ENCODE data around the gene ADAMTS2.
A peak's percentile ranks its signal among the peaks of the same experiment; 100 is the strongest.

Gene ADAMTS2

GRCh38 chr5:179348011-179348530, 2.8 kb upstream of the ADAMTS2 start:
- no peaks in the 10 kb centered on the region for H3K36me3 ChIP-seq (ENCODE audit: control insufficient read depth, insufficient read depth, low read length)
- no peak overlapping the region for H2BK15ac ChIP-seq (replicated peaks; ENCODE audit: low read depth)
- H3K79me1 ChIP-seq (ENCODE audit: low read length) = no peaks in the 10 kb centered on the region
- no peak overlapping the region for H3K4me3 ChIP-seq (ENCODE audit: low read length)
- no peak overlapping the region for H3K23ac ChIP-seq (ENCODE audit: low read length)
- no CpG with 5 or more reads among the region's 15 CpGs for WGBS (ENCODE audit: extremely low coverage, insufficient coverage, low lambda C conversion rate)
- no peak overlapping the region for H2BK120ac ChIP-seq (ENCODE audit: low read depth, low read length)
- no peak overlapping the region for H2AK5ac ChIP-seq (ENCODE audit: low read length)
- no peaks in the 10 kb centered on the region for H3K4me1 ChIP-seq (ENCODE audit: control insufficient read depth, low read depth, low read length)
- H3K4ac ChIP-seq (ENCODE audit: low read depth, low read length) = no peak overlapping the region
- no peaks in the 10 kb centered on the region for H3K79me2 ChIP-seq (ENCODE audit: control insufficient read depth, insufficient read depth, low read length)
- H4K8ac ChIP-seq (ENCODE audit: low read depth, low read length) = no peak overlapping the region
- H3K56ac ChIP-seq (ENCODE audit: low read length) = no peak overlapping the region
- no peak overlapping the region for H3K4me2 ChIP-seq (ENCODE audit: low read length)
- H3K18ac ChIP-seq (ENCODE audit: low read length) = no peak overlapping the region
- no peak overlapping the region for H3K27ac ChIP-seq (ENCODE audit: low read depth, low read length)
- H3K9ac ChIP-seq (ENCODE audit: low read length) = no peak overlapping the region
- no peak overlapping the region for H4K5ac ChIP-seq (ENCODE audit: low read length)
- no peak overlapping the region for H2BK5ac ChIP-seq (ENCODE audit: low read length)
- peaks cover 2% of the 10 kb centered on the region for H3K27me3 ChIP-seq (ENCODE audit: insufficient read depth, low read length, poor library complexity)
- no peak for DNase-seq

GRCh38 chr5:179347581-179347980, 2.3 kb upstream of the ADAMTS2 start:
- Histone ChIP-seq H2AK5ac (ENCODE audit: low read length) (no peak overlapping the region), H3K9ac (ENCODE audit: low read length) (no peak overlapping the region), H4K8ac (ENCODE audit: low read depth, low read length) (no peak overlapping the region), H3K4ac (ENCODE audit: low read depth, low read length) (no peak overlapping the region), H3K79me1 (ENCODE audit: low read length) (no peaks in the 10 kb centered on the region), H3K4me3 (ENCODE audit: low read length) (no peak overlapping the region), H3K23ac (ENCODE audit: low read length) (no peak overlapping the region), H2BK120ac (ENCODE audit: low read depth, low read length) (no peak overlapping the region), H2BK15ac (replicated peaks; ENCODE audit: low read depth) (no peak overlapping the region), H2BK5ac (ENCODE audit: low read length) (no peak overlapping the region), H3K36me3 (ENCODE audit: control insufficient read depth, insufficient read depth, low read length) (no peaks in the 10 kb centered on the region), H3K18ac (ENCODE audit: low read length) (no peak overlapping the region), H3K27ac (ENCODE audit: low read depth, low read length) (no peak overlapping the region), H3K27me3 (ENCODE audit: insufficient read depth, low read length, poor library complexity) (peaks cover 4% of the 10 kb centered on the region), H3K4me1 (ENCODE audit: control insufficient read depth, low read depth, low read length) (no peaks in the 10 kb centered on the region), H3K79me2 (ENCODE audit: control insufficient read depth, insufficient read depth, low read length) (no peaks in the 10 kb centered on the region), H3K56ac (ENCODE audit: low read length) (no peak overlapping the region), H4K5ac (ENCODE audit: low read length) (no peak overlapping the region), H3K4me2 (ENCODE audit: low read length) (no peak overlapping the region)
- no CpG with 5 or more reads among the region's 2 CpGs for WGBS (ENCODE audit: extremely low coverage, insufficient coverage, low lambda C conversion rate)
- no peak for DNase-seq

- Histone ChIP-seq H3K23ac (ENCODE audit: low read length) (no peak overlapping the region), H4K8ac (ENCODE audit: low read depth, low read length) (no peak overlapping the region), H3K56ac (ENCODE audit: low read length) (no peak overlapping the region), H3K9ac (ENCODE audit: low read length) (no peak overlapping the region), H4K5ac (ENCODE audit: low read length) (no peak overlapping the region), H3K18ac (ENCODE audit: low read length) (no peak overlapping the region), H3K4me2 (ENCODE audit: low read length) (no peak overlapping the region), H3K27ac (ENCODE audit: low read depth, low read length) (no peak overlapping the region), H2BK5ac (ENCODE audit: low read length) (no peak overlapping the region), H2BK15ac (replicated peaks; ENCODE audit: low read depth) (no peak overlapping the region), H3K4me1 (ENCODE audit: control insufficient read depth, low read depth, low read length) (no peaks in the 10 kb centered on the region), H3K79me2 (ENCODE audit: control insufficient read depth, insufficient read depth, low read length) (no peaks in the 10 kb centered on the region), H3K4me3 (ENCODE audit: low read length) (no peak overlapping the region), H3K79me1 (ENCODE audit: low read length) (no peaks in the 10 kb centered on the region), H2AK5ac (ENCODE audit: low read length) (no peak overlapping the region), H2BK120ac (ENCODE audit: low read depth, low read length) (no peak overlapping the region), H3K4ac (ENCODE audit: low read depth, low read length) (no peak overlapping the region), H3K27me3 (ENCODE audit: insufficient read depth, low read length, poor library complexity) (peaks cover 4% of the 10 kb centered on the region), H3K36me3 (ENCODE audit: control insufficient read depth, insufficient read depth, low read length) (no peaks in the 10 kb centered on the region)
- WGBS (ENCODE audit: extremely low coverage, insufficient coverage, low lambda C conversion rate) = no CpG with 5 or more reads among the region's 8 CpGs
- no peak for DNase-seq
These were observed 1.6 kb upstream of the ADAMTS2 start for GRCh38 chr5:179346875-179347274.

GRCh38 chr5:179346401-179346800, 1.1 kb upstream of the ADAMTS2 start:
- Histone ChIP-seq H3K9ac (ENCODE audit: low read length) (no peak overlapping the region), H3K4ac (ENCODE audit: low read depth, low read length) (no peak overlapping the region), H3K79me1 (ENCODE audit: low read length) (no peaks in the 10 kb centered on the region), H3K56ac (ENCODE audit: low read length) (no peak overlapping the region), H4K5ac (ENCODE audit: low read length) (no peak overlapping the region), H3K4me1 (ENCODE audit: control insufficient read depth, low read depth, low read length) (no peaks in the 10 kb centered on the region), H3K23ac (ENCODE audit: low read length) (no peak overlapping the region), H3K27me3 (ENCODE audit: insufficient read depth, low read length, poor library complexity) (peaks cover 4% of the 10 kb centered on the region), H3K79me2 (ENCODE audit: control insufficient read depth, insufficient read depth, low read length) (no peaks in the 10 kb centered on the region), H2BK120ac (ENCODE audit: low read depth, low read length) (no peak overlapping the region), H4K8ac (ENCODE audit: low read depth, low read length) (no peak overlapping the region), H3K18ac (ENCODE audit: low read length) (no peak overlapping the region), H3K27ac (ENCODE audit: low read depth, low read length) (no peak overlapping the region), H2BK15ac (replicated peaks; ENCODE audit: low read depth) (no peak overlapping the region), H3K36me3 (ENCODE audit: control insufficient read depth, insufficient read depth, low read length) (no peaks in the 10 kb centered on the region), H2AK5ac (ENCODE audit: low read length) (no peak overlapping the region), H3K4me3 (ENCODE audit: low read length) (no peak overlapping the region), H3K4me2 (ENCODE audit: low read length) (no peak overlapping the region), H2BK5ac (ENCODE audit: low read length) (no peak overlapping the region)
- no peak for DNase-seq
- WGBS (ENCODE audit: extremely low coverage, insufficient coverage, low lambda C conversion rate) = no CpG with 5 or more reads among the region's 7 CpGs

GRCh38 chr5:179345183-179345432, 153 bp downstream of the ADAMTS2 start:
- Histone ChIP-seq H3K79me1 (ENCODE audit: low read length) (no peaks in the 10 kb centered on the region), H3K9ac (ENCODE audit: low read length) (no peak overlapping the region), H3K79me2 (ENCODE audit: control insufficient read depth, insufficient read depth, low read length) (no peaks in the 10 kb centered on the region), H2BK5ac (ENCODE audit: low read length) (no peak overlapping the region), H2AK5ac (ENCODE audit: low read length) (no peak overlapping the region), H3K4me1 (ENCODE audit: control insufficient read depth, low read depth, low read length) (no peaks in the 10 kb centered on the region), H3K23ac (ENCODE audit: low read length) (no peak overlapping the region), H3K18ac (ENCODE audit: low read length) (peak overlapping the region; percentile 55), H4K5ac (ENCODE audit: low read length) (no peak overlapping the region), H3K36me3 (ENCODE audit: control insufficient read depth, insufficient read depth, low read length) (no peaks in the 10 kb centered on the region), H2BK120ac (ENCODE audit: low read depth, low read length) (no peak overlapping the region), H3K4me3 (ENCODE audit: low read length) (no peak overlapping the region), H2BK15ac (replicated peaks; ENCODE audit: low read depth) (no peak overlapping the region), H3K56ac (ENCODE audit: low read length) (peak overlapping the region; percentile 54), H3K4ac (ENCODE audit: low read depth, low read length) (no peak overlapping the region), H4K8ac (ENCODE audit: low read depth, low read length) (no peak overlapping the region), H3K27ac (ENCODE audit: low read depth, low read length) (no peak overlapping the region), H3K27me3 (ENCODE audit: insufficient read depth, low read length, poor library complexity) (peaks cover 4% of the 10 kb centered on the region), H3K4me2 (ENCODE audit: low read length) (no peak overlapping the region)
- WGBS (ENCODE audit: extremely low coverage, insufficient coverage, low lambda C conversion rate) = no CpG with 5 or more reads among the region's 36 CpGs
- no peak for DNase-seq

- WGBS (ENCODE audit: extremely low coverage, insufficient coverage, low lambda C conversion rate) = no CpG with 5 or more reads among the region's 85 CpGs
- H3K4me2 ChIP-seq (ENCODE audit: low read length) = peak overlapping the region; percentile 86
These were observed 654 bp downstream of the ADAMTS2 start for GRCh38 chr5:179344431-179345182.

More at GRCh38 chr5:179344431-179345182, 654 bp downstream of the ADAMTS2 start:
- Histone ChIP-seq H2AK5ac (ENCODE audit: low read length) (no peak overlapping the region), H4K8ac (ENCODE audit: low read depth, low read length) (no peak overlapping the region), H4K5ac (ENCODE audit: low read length) (no peak overlapping the region), H2BK5ac (ENCODE audit: low read length) (no peak overlapping the region), H3K36me3 (ENCODE audit: control insufficient read depth, insufficient read depth, low read length) (no peaks in the 10 kb centered on the region), H3K27me3 (ENCODE audit: insufficient read depth, low read length, poor library complexity) (peaks cover 4% of the 10 kb centered on the region), H3K79me2 (ENCODE audit: control insufficient read depth, insufficient read depth, low read length) (no peaks in the 10 kb centered on the region), H3K56ac (ENCODE audit: low read length) (peak overlapping the region; percentile 65), H3K9ac (ENCODE audit: low read length) (peak overlapping the region; percentile 62), H3K79me1 (ENCODE audit: low read length) (no peaks in the 10 kb centered on the region), H3K27ac (ENCODE audit: low read depth, low read length) (no peak overlapping the region), H2BK120ac (ENCODE audit: low read depth, low read length) (no peak overlapping the region), H3K18ac (ENCODE audit: low read length) (peak overlapping the region; percentile 55), H3K4me1 (ENCODE audit: control insufficient read depth, low read depth, low read length) (no peaks in the 10 kb centered on the region), H3K4ac (ENCODE audit: low read depth, low read length) (no peak overlapping the region), H2BK15ac (replicated peaks; ENCODE audit: low read depth) (no peak overlapping the region), H3K4me3 (ENCODE audit: low read length) (peak overlapping the region; percentile 43), H3K23ac (ENCODE audit: low read length) (peak overlapping the region; percentile 29)
- peak; percentile 34 for DNase-seq
